Central memory CD4-positive, alpha-beta T cell (primary cell): ENCODE measurements around the gene STK10.
"Not testable (repeated sequence)": the region's sequence is repeated elsewhere in the genome, so short reads cannot be mapped to it uniquely, and the experiment has no call there.

Experiments used
- DNase-seq: peaks from one replicate; pipeline ENCODE4 v3.0.0; 2022

The STK10 gene

GRCh38 chr5:172051643-172052339 is 136.2 kb downstream of the STK10 start:
- no peak for DNase-seq

GRCh38 chr5:172050080-172050479 is 137.9 kb downstream of the STK10 start:
- no peak for DNase-seq

- no peak for DNase-seq
These were observed 138.7 kb downstream of the STK10 start for GRCh38 chr5:172049226-172049796.

GRCh38 chr5:172048539-172049101 is 139.4 kb downstream of the STK10 start:
- DNase-seq = no peak

- DNase-seq = no peak
These were observed 139.9 kb downstream of the STK10 start for GRCh38 chr5:172048170-172048422.

- DNase-seq = no peak
These were observed 141.4 kb downstream of the STK10 start for GRCh38 chr5:172046593-172046992.

- no peak for DNase-seq
These were observed 142.8 kb downstream of the STK10 start for GRCh38 chr5:172045315-172045632.

GRCh38 chr5:172044631-172045314 is 143.3 kb downstream of the STK10 start:
- no peak for DNase-seq

GRCh38 chr5:172043865-172044264 is 144.2 kb downstream of the STK10 start:
- DNase-seq = no peak

GRCh38 chr5:172042183-172042582 is 145.8 kb downstream of the STK10 start:
- DNase-seq = no peak

- DNase-seq = no peak
These were observed 149.9 kb downstream of the STK10 start for GRCh38 chr5:172038167-172038566.

GRCh38 chr5:172035049-172035448 is 153.0 kb downstream of the STK10 start:
- DNase-seq = no peak

GRCh38 chr5:172031894-172032461 is 156.0 kb downstream of the STK10 start:
- DNase-seq = no peak

GRCh38 chr5:172029876-172030275 is 158.1 kb downstream of the STK10 start:
- no peak for DNase-seq

GRCh38 chr5:172028167-172028566 is 159.9 kb downstream of the STK10 start:
- DNase-seq = no peak

- DNase-seq = not testable (repeated sequence)
These were observed 167.8 kb downstream of the STK10 start for GRCh38 chr5:172020110-172020786.

GRCh38 chr5:172015346-172015745 is 172.7 kb downstream of the STK10 start:
- DNase-seq = no peak

GRCh38 chr5:172010278-172010677 is 177.7 kb downstream of the STK10 start:
- DNase-seq = no peak

- no peak for DNase-seq
These were observed 178.3 kb downstream of the STK10 start for GRCh38 chr5:172009536-172010270.

GRCh38 chr5:172008689-172009141 is 179.3 kb downstream of the STK10 start:
- DNase-seq = no peak

- DNase-seq = no peak
These were observed 179.9 kb downstream of the STK10 start for GRCh38 chr5:172008111-172008455.
